Calu3 (cell line): ENCODE results near the gene TDRD10. TPM values are rescaled to one million over a fixed set of nuclear protein-coding genes. Genes with fewer than 3 reads are reported as not detected.

Source experiments
- BruUV-seq: library from RNA; stranded (reverse); fragments of 400-500 nt; replicated peaks from 2 replicates; lab custom pipeline; 2021; lab: Mats Ljungman, UMichigan
- CTCF ChIA-PET: fragments of 300-600 bp; sonication (Branson Sonifier 250); formaldehyde crosslinking; loops from one replicate; lab custom pipeline; 2022; ENCODE audit warnings: antibody characterized with exemption; lab: Charles Lee
- DNase-seq: peaks from one replicate; pipeline ENCODE4 v3.0.0; 2022
- H3K27ac Mint-ChIP-seq: one replicate; pipeline ENCODE4 v1.8.0; 2022; ENCODE audit warnings: mixed read lengths; ENCODE audit not compliant: unreplicated experiment
- H3K27me3 Mint-ChIP-seq: one replicate; pipeline ENCODE4 v1.8.0; 2022; ENCODE audit warnings: mixed read lengths; ENCODE audit not compliant: unreplicated experiment
- H3K36me3 Mint-ChIP-seq: one replicate; pipeline ENCODE4 v1.8.0; 2022; ENCODE audit warnings: mild to moderate bottlenecking, moderate library complexity, mixed read lengths; ENCODE audit not compliant: insufficient read depth, unreplicated experiment
- H3K4me1 Mint-ChIP-seq: one replicate; pipeline ENCODE4 v1.8.0; 2022; ENCODE audit warnings: mild to moderate bottlenecking, low read depth, mixed read lengths; ENCODE audit not compliant: unreplicated experiment
- H3K4me3 Mint-ChIP-seq: one replicate; pipeline ENCODE4 v1.8.0; 2022; ENCODE audit warnings: mild to moderate bottlenecking, low read depth, moderate library complexity, mixed read lengths; ENCODE audit not compliant: unreplicated experiment
- H3K9me3 Mint-ChIP-seq: one replicate; pipeline ENCODE4 v1.8.0; 2022; ENCODE audit warnings: low read depth, mixed read lengths; ENCODE audit not compliant: unreplicated experiment
- CTCF ChIP-seq: fragments of 200-600 bp; IDR thresholded peaks from one replicate; pipeline ENCODE4 v1.8.0; 2022; ENCODE audit warnings: antibody characterized with exemption; ENCODE audit not compliant: unreplicated experiment
- intact Hi-C: fragments of 100-400 bp; cut with micrococcal nuclease; formaldehyde crosslinking; loops from one replicate; pipeline ENCODE4 v1.10.0; 2022; ENCODE audit not compliant: unreplicated experiment
- total RNA-seq: library from RNA; stranded (reverse); gene quantifications from 2 replicates; pipeline ENCODE4 v1.2.3, GENCODE V29; 2022

Gene TDRD10
- total RNA-seq, 1 experiment from 2014 or later = not detected

DNA sequence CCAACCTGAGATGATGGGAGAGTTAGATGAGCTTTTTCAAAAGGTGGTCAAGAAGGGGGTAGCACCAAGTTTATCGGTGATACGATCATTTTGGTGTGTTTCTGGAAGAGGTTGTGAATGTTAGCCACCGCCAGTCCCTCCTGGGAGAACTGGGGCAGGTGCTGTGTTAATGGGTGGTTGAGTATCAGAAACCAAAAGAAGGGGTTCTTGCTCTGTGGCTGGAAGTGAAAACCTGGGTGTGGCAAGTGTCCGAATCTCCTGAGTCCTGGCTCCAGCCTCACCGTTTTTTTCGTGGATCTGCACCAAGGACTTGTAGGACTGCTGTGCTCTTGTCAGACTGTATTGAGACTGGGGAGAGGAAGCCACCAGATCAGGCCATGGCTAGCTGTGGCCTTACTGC is 48.6 kb downstream of the TDRD10 start:
- no peak overlapping the region for H3K27ac Mint-ChIP-seq
- DNase-seq = no peak
- H3K4me1 Mint-ChIP-seq = peaks cover 14% of the 10 kb centered on the region
- H3K36me3 Mint-ChIP-seq = peaks cover 35% of the 10 kb centered on the region
- no peaks in the 10 kb centered on the region for H3K9me3 Mint-ChIP-seq
- intact Hi-C loops = no loop called here
- BruUV-seq = no TSS peak
- CTCF ChIA-PET = no interaction called here
- no peak overlapping the region for H3K4me3 Mint-ChIP-seq
- TF ChIP-seq CTCF = no peak
- H3K27me3 Mint-ChIP-seq = peaks cover 2% of the 10 kb centered on the region

GRCh38 chr1:154551474-154551873 is 49.5 kb downstream of the TDRD10 start:
- CTCF ChIA-PET = no interaction called here
- no peak overlapping the region for H3K4me3 Mint-ChIP-seq

DNA sequence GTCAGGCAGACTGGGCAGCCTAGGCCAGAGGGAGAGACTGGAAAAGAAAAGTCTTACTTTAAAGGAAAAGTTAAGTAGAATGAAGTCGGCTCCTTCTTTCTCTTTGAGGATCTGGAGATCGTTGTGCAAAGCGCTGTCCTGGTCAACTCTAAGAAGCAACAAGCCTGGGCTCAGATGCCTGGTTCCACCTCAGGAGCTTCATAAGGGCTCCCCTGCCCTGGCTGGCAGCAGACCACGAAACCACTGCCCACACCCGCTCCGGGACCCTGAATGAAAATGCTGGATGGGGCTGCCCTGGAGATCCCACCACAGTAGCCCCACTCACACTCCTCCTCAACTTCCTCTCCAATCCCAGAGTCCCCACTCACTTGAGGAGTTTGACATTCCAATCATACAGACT is 50.0 kb downstream of the TDRD10 start:
- Mint-ChIP-seq H3K27me3 (no peaks in the 10 kb centered on the region), H3K4me3 (no peak overlapping the region), H3K27ac (no peak overlapping the region), H3K36me3 (peaks cover 49% of the 10 kb centered on the region), H3K9me3 (no peaks in the 10 kb centered on the region), H3K4me1 (peaks cover 22% of the 10 kb centered on the region)
- BruUV-seq = no TSS peak
- no peak for DNase-seq
- CTCF ChIA-PET = interaction anchor here (0.9 kb wide), 1 partner anchor 38 kb away, joined by 6 read pairs; no protein-coding TSS in a partner anchor
- intact Hi-C loops = no loop called here
- no peak for TF ChIP-seq CTCF

More at GRCh38 chr1:154551474-154551873, 49.5 kb downstream of the TDRD10 start:
- Mint-ChIP-seq H3K27me3 (no peaks in the 10 kb centered on the region), H3K4me1 (peaks cover 21% of the 10 kb centered on the region), H3K36me3 (peaks cover 44% of the 10 kb centered on the region), H3K9me3 (no peaks in the 10 kb centered on the region), H3K27ac (no peak overlapping the region)
- no peak for DNase-seq
- BruUV-seq = no TSS peak
- intact Hi-C loops = no loop called here
- TF ChIP-seq CTCF = no peak

- no peaks in the 10 kb centered on the region for H3K27me3 Mint-ChIP-seq
- H3K9me3 Mint-ChIP-seq = no peaks in the 10 kb centered on the region
- no TSS peak for BruUV-seq
- TF ChIP-seq CTCF = no peak
- H3K4me1 Mint-ChIP-seq = peaks cover 20% of the 10 kb centered on the region
- intact Hi-C loops = no loop called here
- peaks cover 57% of the 10 kb centered on the region for H3K36me3 Mint-ChIP-seq
- CTCF ChIA-PET = interaction anchor here (0.8 kb wide), 1 partner anchor 184 kb away, joined by 3 read pairs; no protein-coding TSS in a partner anchor
- H3K4me3 Mint-ChIP-seq = no peak overlapping the region
- H3K27ac Mint-ChIP-seq = no peak overlapping the region
- DNase-seq = no peak
Observed at GRCh38 chr1:154553056-154554030, 51.3 kb downstream of the TDRD10 start.
